HL-60/S4 (cell line): ENCODE data around the gene KDM7A.
"Not testable (repeated sequence)": the region's sequence is repeated elsewhere in the genome, so short reads cannot be mapped to it uniquely, and the experiment has no call there.

Experiments used
- in situ Hi-C: fragments of 300-500 bp; cut with MboI; formaldehyde crosslinking; loops from 2 replicates; pipeline ENCODE4 v1.14.3; 2022; ENCODE audit warnings: low sequenced_read_pairs

The KDM7A gene

GRCh38 chr7:140160308-140160707 is 16.5 kb downstream of the KDM7A start:
- in situ Hi-C loops = no loop called here

- in situ Hi-C loops = no loop called here
Observed at GRCh38 chr7:140159497-140159896, 17.3 kb downstream of the KDM7A start.

- in situ Hi-C loops = no loop called here
Observed at GRCh38 chr7:140156460-140157080, 20.2 kb downstream of the KDM7A start.

- in situ Hi-C loops = no loop called here
Observed at GRCh38 chr7:140155428-140155827, 21.4 kb downstream of the KDM7A start.

- in situ Hi-C loops = no loop called here
Observed at GRCh38 chr7:140153666-140154161, 23.1 kb downstream of the KDM7A start.

- in situ Hi-C loops = no loop called here
Observed at GRCh38 chr7:140146574-140146973, 30.2 kb downstream of the KDM7A start.

GRCh38 chr7:140145709-140146108 is 31.1 kb downstream of the KDM7A start:
- in situ Hi-C loops = no loop called here

GRCh38 chr7:140144821-140145220 is 32.0 kb downstream of the KDM7A start:
- in situ Hi-C loops = no loop called here

- in situ Hi-C loops = no loop called here
Observed at GRCh38 chr7:140143997-140144396, 32.8 kb downstream of the KDM7A start.

GRCh38 chr7:140142031-140142430 is 34.8 kb downstream of the KDM7A start:
- in situ Hi-C loops = no loop called here

GRCh38 chr7:140141256-140141655 is 35.5 kb downstream of the KDM7A start:
- in situ Hi-C loops = no loop called here

GRCh38 chr7:140137078-140137477 is 39.7 kb downstream of the KDM7A start:
- in situ Hi-C loops = no loop called here

- in situ Hi-C loops = no loop called here
Observed at GRCh38 chr7:140136073-140136472, 40.7 kb downstream of the KDM7A start.

GRCh38 chr7:140134039-140134438 is 42.7 kb downstream of the KDM7A start:
- in situ Hi-C loops = no loop called here

- in situ Hi-C loops = no loop called here
Observed at GRCh38 chr7:140127360-140128127, 49.2 kb downstream of the KDM7A start.

- in situ Hi-C loops = no loop called here
Observed at GRCh38 chr7:140126435-140127034, 50.2 kb downstream of the KDM7A start.

- in situ Hi-C loops = no loop called here
Observed at GRCh38 chr7:140122965-140123364, 53.8 kb downstream of the KDM7A start.

- in situ Hi-C loops = no loop called here
Observed at GRCh38 chr7:140121326-140121725, 55.5 kb downstream of the KDM7A start.

- in situ Hi-C loops = not testable (repeated sequence)
Observed at GRCh38 chr7:140114817-140115216, 62.0 kb downstream of the KDM7A start.

- in situ Hi-C loops = not testable (repeated sequence)
Observed at GRCh38 chr7:140108777-140109176, 68.0 kb downstream of the KDM7A start.

GRCh38 chr7:140096459-140096858 is 80.3 kb downstream of the KDM7A start:
- in situ Hi-C loops = no loop called here

GRCh38 chr7:140093375-140093774 is 83.4 kb downstream of the KDM7A start:
- in situ Hi-C loops = no loop called here
